Kidney capillary endothelial cell (primary cell): ENCODE results near the gene IGDCC3.

ENCODE experiments used
- DNase-seq: peaks from one replicate; pipeline ENCODE4 v3.0.0-alpha.2; 2018; ENCODE audit warnings: low spot score

The IGDCC3 gene

DNA sequence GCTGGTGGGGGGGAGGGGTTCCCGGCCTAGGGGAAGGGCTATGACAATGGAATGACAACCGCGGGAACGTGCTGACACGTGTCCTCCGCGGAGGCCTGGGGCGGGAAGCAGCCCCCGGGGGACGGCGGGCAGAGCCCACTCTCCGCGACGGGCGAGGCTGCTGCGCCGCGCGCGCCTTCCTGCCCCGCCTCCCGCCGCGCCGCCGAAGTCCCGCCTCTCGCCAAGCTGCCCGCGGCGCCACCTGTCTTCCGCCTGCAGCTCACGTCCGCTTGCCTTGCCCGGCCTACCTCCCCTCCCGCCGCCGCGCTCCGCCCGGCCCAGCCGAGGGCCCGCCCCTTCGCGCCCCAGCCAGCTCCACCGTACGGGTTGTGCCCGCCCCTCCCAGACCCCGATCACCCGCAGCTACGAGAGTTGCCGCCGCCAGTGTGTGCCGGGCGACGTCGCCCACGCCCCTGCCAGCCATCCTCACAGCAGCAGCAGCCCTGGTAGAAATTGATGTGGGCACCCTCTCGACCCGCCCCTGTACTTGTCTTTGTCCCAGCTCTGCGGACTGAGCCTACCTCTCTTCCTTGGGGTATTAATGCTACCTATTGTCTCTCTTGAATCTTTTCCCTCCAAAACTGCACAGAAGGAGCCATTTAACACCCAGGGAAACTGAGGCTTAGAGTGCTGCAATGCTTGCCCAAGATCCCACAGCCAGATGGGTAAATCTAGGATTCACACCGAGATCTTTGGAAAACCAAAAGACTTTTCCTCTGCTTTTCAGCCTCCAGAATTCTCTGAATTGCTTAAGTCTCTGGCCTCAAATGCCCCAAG, 90.9 kb downstream of the IGDCC3 start, which contains the start of gene PARP16:
TSS of gene PARP16 (minus strand) at position 180 of the 816 bp plus-strand sequence. CDS start 457 bp downstream, outside the sequence.
- DNase-seq = peak; percentile 76

DNA sequence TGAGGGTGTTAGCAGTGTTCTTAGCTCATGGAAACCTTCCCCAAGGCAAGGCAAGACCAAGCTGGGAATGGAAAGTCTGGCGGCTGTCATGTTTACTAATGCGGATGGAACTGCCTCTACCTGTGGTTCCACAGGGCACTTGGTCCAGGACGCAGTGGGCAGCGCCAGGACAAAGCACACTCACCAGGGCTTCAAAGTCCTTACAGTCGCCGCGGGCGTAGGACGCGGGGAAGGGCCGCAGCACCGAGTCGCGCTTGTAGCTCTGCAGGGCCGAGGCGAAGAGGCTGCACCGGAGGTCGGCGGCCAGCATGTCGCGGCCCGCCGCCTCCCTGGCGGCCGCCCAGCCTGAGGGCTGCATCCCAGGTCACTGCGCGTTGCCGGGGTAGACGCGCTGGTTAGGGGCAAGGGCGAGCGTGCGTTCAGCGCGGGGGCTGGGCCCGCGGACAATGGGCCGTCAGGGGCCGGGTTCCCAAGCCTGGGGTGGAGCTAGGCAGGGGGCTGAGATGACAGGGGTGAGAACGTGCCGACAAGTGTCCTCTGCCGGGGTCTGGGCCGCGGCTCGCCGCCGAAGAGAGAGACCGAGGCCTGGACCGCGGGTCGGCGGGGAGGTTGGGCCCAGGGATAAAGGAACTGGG, 91.6 kb downstream of the IGDCC3 start:
- DNase-seq = peak; percentile 24

DNA sequence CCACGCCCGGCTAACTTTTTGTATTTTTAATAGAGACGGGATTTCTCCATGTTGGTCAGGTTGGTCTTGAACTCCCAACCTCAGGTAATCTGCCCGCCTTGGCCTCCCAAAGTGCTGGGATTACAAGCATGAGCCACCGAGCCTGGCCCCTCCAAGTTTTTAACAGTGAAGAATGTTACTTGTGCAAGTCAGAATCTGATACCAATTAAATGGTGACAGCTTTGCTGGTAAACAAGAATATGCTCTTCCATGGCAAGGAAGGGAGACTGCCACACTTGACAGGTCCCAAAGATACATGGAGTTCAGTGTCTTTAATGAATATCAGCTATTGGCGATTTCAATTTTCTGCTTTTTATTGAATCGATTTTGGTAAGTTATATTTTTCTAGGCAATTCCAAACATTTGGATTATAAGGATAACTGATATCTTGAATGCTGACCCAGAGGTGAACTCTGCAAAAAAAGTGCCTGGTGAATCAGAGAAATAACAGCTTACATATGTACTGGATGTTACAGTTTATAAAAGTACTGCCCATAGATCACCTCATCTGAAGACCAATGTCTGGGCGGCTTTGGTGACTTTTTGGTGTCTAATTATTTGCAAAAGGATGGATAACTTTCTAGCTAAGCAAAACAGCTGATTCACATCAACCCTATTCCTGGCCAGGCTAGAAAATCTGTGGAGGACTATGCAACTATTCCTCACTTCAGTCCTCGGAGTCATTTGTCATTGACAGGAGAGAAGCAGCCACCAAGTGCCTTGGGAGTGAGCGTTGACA, 92.3 kb downstream of the IGDCC3 start:
- DNase-seq = no peak

DNA sequence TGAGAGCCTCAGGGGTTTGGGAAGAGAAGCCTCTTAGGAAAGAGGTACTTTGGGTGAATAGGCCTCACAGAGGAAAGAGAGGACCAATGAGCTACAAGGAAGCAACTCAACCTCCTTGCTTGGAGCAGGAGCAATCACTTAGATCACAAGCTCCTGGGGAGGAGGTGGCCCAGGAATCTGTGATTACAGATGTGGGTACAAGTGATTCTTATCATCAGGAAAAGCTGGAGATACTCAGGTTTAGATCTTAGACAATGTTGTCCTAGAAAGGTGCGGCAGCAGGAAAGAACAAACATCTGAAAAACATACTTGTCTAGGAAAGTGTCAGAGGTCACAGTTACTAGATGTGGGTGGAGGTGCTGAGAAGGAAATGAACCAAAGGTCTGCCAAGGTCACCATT, 99.3 kb downstream of the IGDCC3 start:
- DNase-seq = no peak
